Stimulated activated CD8-positive, alpha-beta memory T cell treated with anti-CD3 and anti-CD28 coated beads, Interleukin-4, amount 100 ng/mL, for 1 hour (primary cell): ENCODE measurements around the gene DYNC2H1.

Experiments used
- DNase-seq, 2 donors: peaks; one replicate each; pipeline ENCODE4 v3.0.0-alpha.2; 2020; ENCODE audit warnings: low read depth in 2 of 2, low spot score in 1 of 2

The DYNC2H1 gene

DNA sequence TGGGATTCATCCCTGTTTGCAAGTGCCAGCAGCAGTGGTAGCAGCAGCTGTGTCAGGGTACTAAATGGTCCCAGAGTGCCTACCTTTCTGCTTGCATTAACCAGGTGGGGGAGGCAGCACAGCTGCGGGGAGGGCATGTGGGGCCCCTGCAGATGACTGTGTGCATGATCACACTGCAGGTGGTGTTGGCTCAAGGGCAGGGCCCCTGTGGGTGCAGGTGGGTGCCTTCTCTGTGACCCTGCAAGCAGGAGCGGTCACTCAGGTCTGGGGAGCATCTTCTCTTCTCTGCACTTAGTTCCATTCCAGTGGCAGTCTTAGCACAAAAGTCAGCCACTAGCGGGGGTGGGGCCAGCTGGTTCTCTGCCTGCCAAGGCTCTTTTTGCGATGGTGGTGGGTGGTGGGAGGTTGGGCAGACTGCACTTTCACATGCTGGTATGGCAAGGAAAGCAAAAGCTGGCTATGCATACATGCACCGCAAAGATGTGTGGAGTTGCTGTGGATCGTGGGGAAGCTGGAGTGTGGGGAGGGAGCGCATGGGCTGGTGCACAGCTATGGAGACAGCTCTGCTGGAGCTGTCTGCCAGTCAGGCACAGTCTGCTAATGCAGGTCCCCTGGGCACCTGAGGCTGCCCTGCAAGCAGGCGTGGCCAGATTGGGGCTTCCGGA is 157.1 kb downstream of the DYNC2H1 start:
- DNase-seq: no peak

DNA sequence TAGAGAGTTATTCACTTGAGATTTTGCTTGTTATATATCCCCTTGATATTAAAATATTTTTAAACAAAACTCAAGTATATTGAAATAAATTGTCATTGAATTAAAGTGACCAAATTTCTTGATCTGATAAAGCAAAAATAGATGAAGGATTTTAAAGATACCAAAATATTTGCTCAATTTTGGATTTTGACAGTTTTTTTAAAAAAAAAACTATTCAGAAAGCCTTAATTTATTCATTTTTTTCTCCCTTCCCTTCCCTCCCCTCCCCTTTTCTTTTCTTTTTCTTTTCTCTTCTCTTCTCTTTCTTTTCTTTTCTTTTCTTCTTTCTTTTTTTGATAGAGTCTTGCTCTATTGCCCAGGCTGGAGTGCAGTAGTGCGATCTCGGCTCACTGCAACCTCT is 163.7 kb downstream of the DYNC2H1 start:
- no peak for DNase-seq

GRCh38 chr11:103274025-103274424 is 164.8 kb downstream of the DYNC2H1 start:
- no peak for DNase-seq

DNA sequence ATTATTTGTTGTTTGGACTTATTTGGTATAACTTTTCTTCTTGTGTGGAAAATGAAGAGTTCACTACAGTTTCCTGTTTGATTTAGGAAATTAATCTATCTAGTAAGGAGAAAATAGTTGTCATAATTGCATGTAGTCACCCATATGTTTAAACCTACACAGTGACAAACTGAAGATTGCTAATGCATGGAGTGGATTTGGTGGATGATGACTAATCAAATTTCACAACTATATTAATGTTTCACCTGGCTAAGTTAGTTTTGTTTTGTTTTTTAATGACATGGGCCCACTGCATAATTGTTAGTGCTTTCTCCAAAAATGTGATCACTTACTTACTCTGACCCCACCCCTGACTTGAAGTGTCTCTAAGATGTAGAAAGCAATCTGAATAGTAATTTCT is 170.6 kb downstream of the DYNC2H1 start:
- no peak for DNase-seq

DNA sequence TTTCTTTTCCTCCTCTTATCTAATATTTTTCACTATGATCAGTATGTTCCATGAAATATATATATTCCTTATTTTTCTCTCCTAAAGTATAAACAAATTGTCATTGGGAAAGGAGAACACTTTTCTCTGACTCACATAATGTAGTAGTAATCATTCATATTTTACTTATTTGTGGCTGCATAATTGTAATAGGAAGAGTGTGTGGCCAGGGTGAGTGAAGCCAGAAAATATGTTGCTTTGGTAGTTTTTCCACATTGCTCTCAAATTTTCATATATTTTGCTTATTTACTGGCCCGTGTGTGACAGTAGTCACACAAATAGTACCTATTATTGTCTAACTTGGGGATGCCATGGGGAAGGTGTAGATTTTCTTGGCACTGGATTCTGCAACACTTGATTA is 172.1 kb downstream of the DYNC2H1 start:
- no peak for DNase-seq

DNA sequence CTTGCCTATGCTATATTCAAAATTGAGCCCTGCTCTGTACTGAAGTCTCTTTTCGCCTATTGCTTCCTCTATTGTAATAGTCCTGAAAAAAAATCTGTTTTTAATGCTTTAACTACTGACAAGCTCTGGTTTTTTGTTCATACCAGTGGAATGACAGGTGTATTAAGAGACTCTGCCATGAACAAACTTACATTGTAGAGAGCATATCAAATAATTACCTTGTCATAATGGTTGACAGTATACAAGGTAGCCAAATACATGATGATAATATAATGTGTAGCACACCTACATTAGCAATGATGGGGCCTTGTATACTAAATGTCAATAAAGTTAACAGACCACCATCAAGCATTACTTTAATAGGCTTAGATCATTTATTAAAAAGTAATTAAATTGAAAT is 175.0 kb downstream of the DYNC2H1 start:
- no peak for DNase-seq

DNA sequence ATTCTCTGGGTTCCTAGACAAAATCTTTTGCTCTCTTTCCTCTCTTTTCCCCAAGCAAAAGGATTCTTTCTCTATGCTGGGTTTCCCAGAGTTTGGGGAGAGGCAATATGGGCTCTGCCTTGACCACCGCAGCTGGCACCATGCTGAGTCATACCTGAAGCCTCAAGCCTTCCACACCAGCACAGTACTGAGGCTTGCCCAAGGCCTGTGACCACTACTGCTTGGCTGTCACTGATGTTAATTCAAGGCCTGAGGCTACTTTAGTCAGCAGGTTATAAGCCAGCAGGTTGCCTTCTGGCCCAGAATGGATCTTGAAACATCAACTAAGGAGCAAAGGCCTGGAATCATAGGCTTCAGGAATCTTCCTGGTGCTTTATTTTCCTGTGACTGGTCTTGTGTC is 185.3 kb downstream of the DYNC2H1 start:
- no peak for DNase-seq

GRCh38 chr11:103295704-103296103 is 186.5 kb downstream of the DYNC2H1 start:
- DNase-seq: no peak

DNA sequence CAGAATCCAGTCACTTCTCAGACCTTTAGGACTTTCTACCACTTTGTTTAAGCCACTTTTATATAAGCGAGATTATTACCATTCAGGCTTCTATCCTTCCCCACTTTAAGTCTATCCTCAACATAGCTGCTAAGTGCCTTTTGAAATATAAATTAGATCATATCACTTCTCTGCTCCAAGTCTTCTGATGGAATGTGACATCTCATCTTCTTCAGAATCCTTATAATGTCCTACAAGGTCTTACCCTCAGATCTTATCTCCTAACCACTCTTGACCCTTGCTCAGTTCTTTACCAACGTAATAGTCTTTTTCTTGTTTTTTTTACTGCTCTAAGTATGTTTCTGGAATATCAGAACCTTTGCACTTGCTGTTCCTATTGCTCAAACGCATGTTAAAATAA is 188.7 kb downstream of the DYNC2H1 start:
- DNase-seq: no peak

DNA sequence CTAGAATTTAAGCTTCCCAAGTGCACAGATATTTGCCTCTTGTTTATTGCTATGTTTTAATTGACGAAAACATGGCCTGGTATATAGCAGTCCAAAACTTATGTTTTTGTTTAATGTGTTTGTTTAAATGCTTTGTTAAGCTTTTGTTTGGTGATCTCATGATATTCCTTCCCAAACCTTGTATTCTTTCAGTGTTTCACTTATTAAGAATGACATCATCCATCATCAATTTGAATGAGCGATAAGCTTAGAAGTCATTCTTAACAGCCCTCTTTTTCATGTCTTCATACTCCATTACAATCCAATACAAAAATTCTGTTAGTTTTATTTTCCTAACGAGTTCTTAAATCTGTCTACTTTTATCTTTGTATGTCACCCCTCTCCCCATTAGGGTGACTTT is 206.0 kb downstream of the DYNC2H1 start:
- no peak for DNase-seq

DNA sequence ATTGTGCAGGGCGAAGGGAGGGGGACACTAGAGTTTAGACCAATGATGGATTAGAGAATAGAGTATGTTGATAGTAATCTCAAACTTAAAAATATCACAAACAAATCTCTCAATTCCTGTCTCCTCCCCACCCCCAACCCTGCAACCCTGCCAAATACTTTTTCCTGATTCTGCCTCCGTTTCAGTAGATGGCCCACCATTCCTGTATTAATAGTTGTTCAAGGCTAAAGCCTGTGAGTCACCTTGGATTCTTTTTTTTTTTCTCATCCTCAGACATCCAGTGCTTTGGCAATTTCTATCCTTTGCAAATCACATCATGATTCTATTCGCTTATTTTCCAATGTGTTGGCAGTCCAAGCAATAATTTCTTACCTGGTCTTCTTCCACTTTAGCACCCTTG is 207.9 kb downstream of the DYNC2H1 start:
- no peak for DNase-seq

- DNase-seq: no peak
These were observed 213.6 kb downstream of the DYNC2H1 start for GRCh38 chr11:103322821-103323220.

DNA sequence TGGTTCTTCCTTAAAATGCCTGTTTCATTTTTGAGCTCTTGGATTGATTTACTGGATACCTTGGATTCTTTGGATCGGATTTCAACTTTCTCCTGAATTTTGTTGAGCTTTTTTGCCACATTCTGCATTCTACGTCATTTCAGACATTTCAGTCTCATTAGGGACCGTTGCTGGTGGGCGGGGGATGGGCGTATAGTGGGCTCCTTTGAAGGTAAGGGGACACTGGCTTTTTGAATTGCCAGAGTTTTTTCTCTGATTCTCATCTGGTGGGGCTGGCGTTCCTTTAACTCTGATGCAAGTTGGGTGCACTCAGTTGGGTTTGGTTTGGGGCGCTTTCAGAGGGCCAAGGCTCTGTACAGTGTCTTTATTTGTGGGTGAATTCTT is 216.5 kb downstream of the DYNC2H1 start:
- no peak for DNase-seq

GRCh38 chr11:103326070-103326794 is 217.0 kb downstream of the DYNC2H1 start:
- no peak for DNase-seq

- DNase-seq: no peak
These were observed 218.5 kb downstream of the DYNC2H1 start for GRCh38 chr11:103327721-103328120.

DNA sequence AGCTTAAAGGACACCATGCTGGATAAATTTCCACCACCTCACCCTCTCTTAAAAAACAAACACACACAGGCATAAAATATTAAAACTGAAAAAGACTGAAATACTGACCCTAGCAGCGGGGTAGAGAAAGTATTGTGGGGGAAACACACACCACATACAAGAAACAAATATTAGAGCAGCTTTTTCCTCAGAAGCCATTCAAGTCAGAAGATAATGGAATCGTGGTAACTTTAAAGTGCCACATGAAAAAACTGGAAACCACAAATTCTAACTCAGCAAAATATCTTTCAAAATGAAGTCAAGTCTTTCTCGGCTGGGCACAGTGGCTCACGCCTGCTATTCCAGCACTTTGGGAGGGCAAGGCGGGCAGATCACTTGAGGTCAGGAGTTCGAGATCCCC is 223.2 kb downstream of the DYNC2H1 start:
- no peak for DNase-seq

- DNase-seq: no peak
These were observed 229.6 kb downstream of the DYNC2H1 start for GRCh38 chr11:103338621-103339484.

DNA sequence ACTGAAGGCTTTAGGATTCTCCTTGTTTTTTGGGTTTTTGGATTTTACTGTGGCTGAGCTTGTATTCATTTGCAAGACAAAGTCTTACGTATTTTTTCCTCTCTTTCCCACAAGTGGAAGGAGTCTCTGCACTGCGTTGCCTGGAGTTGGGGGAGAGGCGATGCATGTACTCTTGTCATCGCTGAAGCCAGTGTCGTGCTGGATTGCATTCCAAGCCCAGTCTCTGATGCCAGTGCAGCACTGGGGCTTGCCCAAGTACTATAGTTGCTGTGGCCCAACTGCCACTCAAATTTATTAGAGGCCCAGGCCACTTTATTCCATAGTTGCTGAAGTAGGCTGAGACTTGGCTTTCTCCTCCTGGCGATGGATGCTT is 230.2 kb downstream of the DYNC2H1 start:
- no peak for DNase-seq

DNA sequence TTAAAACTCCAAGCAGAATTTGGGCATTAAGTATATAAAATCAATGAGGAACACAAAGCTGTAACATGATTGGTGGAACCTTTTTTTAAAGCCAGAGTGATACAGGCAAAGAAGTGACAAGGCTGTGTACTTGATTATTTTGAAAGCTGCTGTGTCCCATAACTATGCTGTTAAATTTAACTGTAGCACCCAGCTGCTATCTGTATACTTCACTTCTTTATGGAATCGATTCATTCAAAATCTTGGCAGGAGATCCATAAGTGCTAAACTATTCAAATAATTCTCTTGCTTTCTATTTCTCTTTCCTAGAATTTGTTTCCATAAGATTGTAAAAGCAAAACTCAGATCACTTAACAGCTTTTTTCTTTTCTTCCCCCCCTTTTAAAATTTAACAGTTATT is 231.7 kb downstream of the DYNC2H1 start:
- DNase-seq: no peak

DNA sequence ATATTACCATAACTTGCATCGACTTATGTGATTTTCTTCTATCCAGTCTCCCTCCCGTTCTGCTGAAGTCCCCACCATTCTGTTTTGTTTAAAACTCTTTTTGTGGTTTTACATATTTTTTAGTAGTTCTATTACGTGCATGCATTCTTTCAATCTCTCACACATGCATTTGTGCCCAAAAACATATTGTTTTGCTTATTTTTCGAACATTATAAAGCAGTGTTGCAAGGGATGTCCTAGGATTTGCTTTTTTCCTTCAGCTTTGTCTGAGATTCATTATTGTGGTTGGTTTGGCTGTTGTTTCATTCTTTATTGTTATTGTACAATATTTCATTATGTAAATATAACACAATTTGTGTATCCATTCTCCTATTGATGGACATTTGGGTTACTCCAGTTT is 235.7 kb downstream of the DYNC2H1 start:
- DNase-seq: no peak

GRCh38 chr11:103349595-103349994 is 240.4 kb downstream of the DYNC2H1 start:
- no peak for DNase-seq

- no peak for DNase-seq
These were observed 245.4 kb downstream of the DYNC2H1 start for GRCh38 chr11:103354656-103355055.
